Liver (tissue), 9 donors: ENCODE measurements around the gene ZNF710. TPM values are rescaled to one million over a fixed set of nuclear protein-coding genes. Genes with fewer than 3 reads are reported as not detected.

Source experiments
- DNase-seq: peaks from one replicate; pipeline ENCODE4 v3.0.0-alpha.2; 2017; ENCODE audit warnings: low spot score
- H3K27ac ChIP-seq, 2 donors: one replicate each; pipeline ENCODE4 v1.7.0; 2013; ENCODE audit warnings: inconsistent platforms in 2 of 2, low read length in 2 of 2, control low read depth in 1 of 2, low read depth in 1 of 2, mild to moderate bottlenecking in 1 of 2
- H3K27me3 ChIP-seq, 4 donors: one replicate each; pipeline versions ENCODE4 v1.6.1 to v1.7.0; 2013; ENCODE audit warnings: low read length in 3 of 4, inconsistent platforms in 1 of 4, mild to moderate bottlenecking in 1 of 4, moderate library complexity in 1 of 4; ENCODE audit not compliant: control insufficient read depth in 4 of 4, insufficient read depth in 4 of 4
- H3K36me3 ChIP-seq, 4 donors: one replicate each; pipeline versions ENCODE4 v1.6.1 to v1.7.0; 2013; ENCODE audit warnings: low read length in 3 of 4, mild to moderate bottlenecking in 3 of 4, low read depth in 1 of 4, moderate library complexity in 1 of 4; ENCODE audit not compliant: control insufficient read depth in 4 of 4, insufficient read depth in 3 of 4
- H3K4me1 ChIP-seq, 4 donors: one replicate each; pipeline versions ENCODE4 v1.6.1 to v1.7.0; 2013; ENCODE audit warnings: low read length in 3 of 4, mild to moderate bottlenecking in 3 of 4, moderate library complexity in 1 of 4; ENCODE audit not compliant: control insufficient read depth in 4 of 4, insufficient read depth in 4 of 4
- H3K4me3 ChIP-seq, 3 donors: one replicate each; pipeline versions ENCODE4 v1.6.1 to v1.7.0; 2013; ENCODE audit warnings: low read length in 3 of 3, control low read depth in 1 of 3, low read depth in 1 of 3, mild to moderate bottlenecking in 1 of 3
- H3K9ac ChIP-seq, 2 donors: one replicate each; pipeline ENCODE4 v1.7.0; 2013; ENCODE audit warnings: low read length in 2 of 2, mild to moderate bottlenecking in 2 of 2, moderate library complexity in 2 of 2, control low read depth in 1 of 2, low read depth in 1 of 2
- H3K9me3 ChIP-seq, 4 donors: one replicate each; pipeline versions ENCODE4 v1.6.1 to v1.7.0; 2013; ENCODE audit warnings: low read length in 3 of 4; ENCODE audit not compliant: control insufficient read depth in 4 of 4
- ATF3 ChIP-seq: IDR thresholded peaks from 2 replicates; pipeline ENCODE4 v1.6.1; 2016; ENCODE audit warnings: antibody characterized with exemption
- EGR1 ChIP-seq, 2 donors: IDR thresholded peaks; 2 replicates each; pipeline ENCODE4 v1.6.1; 2016 to 2018; ENCODE audit warnings: antibody characterized with exemption in 2 of 2, low read depth in 2 of 2
- FOXA1 ChIP-seq: IDR thresholded peaks from 2 replicates; pipeline ENCODE4 v1.6.1; 2016; ENCODE audit warnings: antibody characterized with exemption
- FOXA2 ChIP-seq: IDR thresholded peaks from 2 replicates; pipeline ENCODE4 v1.6.1; 2016; ENCODE audit warnings: antibody characterized with exemption
- GABPA ChIP-seq, 2 donors: IDR thresholded peaks in 1 of 2; conservative IDR thresholded peaks in 1 of 2; 2 replicates each; pipeline ENCODE4 v1.6.1; 2016; ENCODE audit warnings: antibody characterized with exemption in 2 of 2, mild to moderate bottlenecking in 1 of 2, moderate library complexity in 1 of 2
- HNF4A ChIP-seq, 2 donors: conservative IDR thresholded peaks; 2 replicates each; pipeline ENCODE4 v1.6.1; 2016; ENCODE audit warnings: antibody characterized with exemption in 2 of 2, mild to moderate bottlenecking in 2 of 2
- HNF4G ChIP-seq: IDR thresholded peaks from 2 replicates; pipeline ENCODE4 v1.6.1; 2016; ENCODE audit warnings: antibody characterized with exemption
- JUND ChIP-seq, 2 donors: IDR thresholded peaks; 2 replicates each; pipeline ENCODE4 v1.6.1; 2016; ENCODE audit warnings: antibody characterized with exemption in 2 of 2
- MAX ChIP-seq: IDR thresholded peaks from 2 replicates; pipeline ENCODE4 v1.6.1; 2016; ENCODE audit warnings: antibody characterized with exemption
- NR2F2 ChIP-seq: IDR thresholded peaks from 2 replicates; pipeline ENCODE4 v1.6.1; 2016; ENCODE audit warnings: antibody characterized with exemption
- RAD21 ChIP-seq, 2 donors: IDR thresholded peaks; 2 replicates each; pipeline ENCODE4 v1.6.1; 2016; ENCODE audit warnings: antibody characterized with exemption in 2 of 2, mild to moderate bottlenecking in 2 of 2
- RXRA ChIP-seq, 2 donors: IDR thresholded peaks; 2 replicates each; pipeline ENCODE4 v1.6.1; 2017 to 2018; ENCODE audit warnings: antibody characterized with exemption in 2 of 2, mild to moderate bottlenecking in 1 of 2
- SP1 ChIP-seq: IDR thresholded peaks from 2 replicates; pipeline ENCODE4 v1.6.1; 2018; ENCODE audit warnings: antibody characterized with exemption, mild to moderate bottlenecking
- TAF1 ChIP-seq: conservative IDR thresholded peaks from 2 replicates; pipeline ENCODE4 v1.6.1; 2016; ENCODE audit warnings: antibody characterized with exemption, mild to moderate bottlenecking
- YY1 ChIP-seq: IDR thresholded peaks from 2 replicates; pipeline ENCODE4 v1.6.1; 2016; ENCODE audit warnings: antibody characterized with exemption, mild to moderate bottlenecking
- ZBTB33 ChIP-seq: IDR thresholded peaks from 2 replicates; pipeline ENCODE4 v1.6.1; 2016; ENCODE audit warnings: antibody characterized with exemption
- WGBS: extraction: QIAGEN DNeasy Blood & Tissue Kit; methylation state at CpG from one replicate; pipeline ENCODE4 v1.1.7; 2013; 5-methylcytosine and 5-hydroxymethylcytosine counted together
- polyA plus RNA-seq, 2 donors: library from polyadenylated mRNA; stranded (reverse) in 1 of 2; unstranded in 1 of 2; fragments of 200-250 nt in 1 of 2; fragments of >200 nt in 1 of 2; fragmentation: Nextera tagmentation in 1 of 2; extraction: Ambion mirVana in 1 of 2; gene quantifications; one replicate each; pipeline versions ENCODE4 v1.2.1 to v1.2.3, GENCODE V29; 2013 to 2015
- total RNA-seq, 2 donors: library from RNA; depleted of rRNA; stranded (reverse); fragments of >200 nt; gene quantifications; one replicate each; pipeline ENCODE4 v1.2.3, GENCODE V29; 2014
- TF ChIP-seq, protein P1 (sequence below): IDR thresholded peaks from 2 replicates; pipeline ENCODE4 v1.6.1; 2016; ENCODE audit warnings: antibody characterized with exemption, mild to moderate bottlenecking
- TF ChIP-seq, protein P2 (sequence below): fragments of 150-350 bp; IDR thresholded peaks from 2 replicates; pipeline ENCODE4 v1.5.1; 2017; ENCODE audit warnings: improper control_type of control experiment, low read depth, low read length; ENCODE audit not compliant: missing input control
- donor health status: healthy.
- donor health status: healthy.
- donor health status: healthy.
- donor health status: healthy.
- donor health status: healthy.

ZNF710 gene
- total and polyA plus RNA-seq, 4 donors, result 1.9 to 15.3 (median 5.4) TPM

DNA sequence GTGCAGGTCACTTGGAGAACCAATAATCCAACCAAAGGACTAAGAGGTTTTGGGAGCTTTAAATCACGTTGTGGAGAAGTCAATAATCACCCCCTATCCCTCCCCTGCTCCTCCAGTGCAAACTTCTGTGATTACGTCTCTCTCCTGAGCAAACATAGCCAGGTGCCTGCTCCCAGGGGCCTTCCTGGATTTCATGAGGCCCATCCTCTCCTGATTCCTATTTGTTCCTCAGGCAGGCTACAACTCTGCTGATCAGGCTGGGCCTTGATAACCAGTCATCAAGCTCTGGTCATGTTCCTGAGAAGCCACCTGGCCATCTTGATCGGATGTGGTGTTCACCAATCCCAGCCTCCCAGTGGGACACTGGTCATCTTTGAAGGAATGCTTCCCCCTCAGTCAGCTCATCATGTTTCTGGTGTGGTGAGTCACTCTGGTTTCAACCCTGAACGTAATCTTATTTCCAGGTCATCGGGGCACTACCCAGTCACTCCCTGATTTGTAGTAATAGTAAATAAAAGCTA is 2.9 kb upstream of the ZNF710 start (continued):
- TF ChIP-seq, protein P1, sequence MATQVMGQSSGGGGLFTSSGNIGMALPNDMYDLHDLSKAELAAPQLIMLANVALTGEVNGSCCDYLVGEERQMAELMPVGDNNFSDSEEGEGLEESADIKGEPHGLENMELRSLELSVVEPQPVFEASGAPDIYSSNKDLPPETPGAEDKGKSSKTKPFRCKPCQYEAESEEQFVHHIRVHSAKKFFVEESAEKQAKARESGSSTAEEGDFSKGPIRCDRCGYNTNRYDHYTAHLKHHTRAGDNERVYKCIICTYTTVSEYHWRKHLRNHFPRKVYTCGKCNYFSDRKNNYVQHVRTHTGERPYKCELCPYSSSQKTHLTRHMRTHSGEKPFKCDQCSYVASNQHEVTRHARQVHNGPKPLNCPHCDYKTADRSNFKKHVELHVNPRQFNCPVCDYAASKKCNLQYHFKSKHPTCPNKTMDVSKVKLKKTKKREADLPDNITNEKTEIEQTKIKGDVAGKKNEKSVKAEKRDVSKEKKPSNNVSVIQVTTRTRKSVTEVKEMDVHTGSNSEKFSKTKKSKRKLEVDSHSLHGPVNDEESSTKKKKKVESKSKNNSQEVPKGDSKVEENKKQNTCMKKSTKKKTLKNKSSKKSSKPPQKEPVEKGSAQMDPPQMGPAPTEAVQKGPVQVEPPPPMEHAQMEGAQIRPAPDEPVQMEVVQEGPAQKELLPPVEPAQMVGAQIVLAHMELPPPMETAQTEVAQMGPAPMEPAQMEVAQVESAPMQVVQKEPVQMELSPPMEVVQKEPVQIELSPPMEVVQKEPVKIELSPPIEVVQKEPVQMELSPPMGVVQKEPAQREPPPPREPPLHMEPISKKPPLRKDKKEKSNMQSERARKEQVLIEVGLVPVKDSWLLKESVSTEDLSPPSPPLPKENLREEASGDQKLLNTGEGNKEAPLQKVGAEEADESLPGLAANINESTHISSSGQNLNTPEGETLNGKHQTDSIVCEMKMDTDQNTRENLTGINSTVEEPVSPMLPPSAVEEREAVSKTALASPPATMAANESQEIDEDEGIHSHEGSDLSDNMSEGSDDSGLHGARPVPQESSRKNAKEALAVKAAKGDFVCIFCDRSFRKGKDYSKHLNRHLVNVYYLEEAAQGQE, result no peak
- TF ChIP-seq EGR1 (IDR thresholded peaks at IDR 0.05; ENCODE audit: low read depth in 2 of 2) (no peak), NR2F2 (no peak), TAF1 (no peak)

- peak overlapping the region in 1 of 2 donors; percentile 5 for H3K27ac ChIP-seq
- peaks cover 3 to 7% (median 6%) of the 10 kb centered on the region in 4 donors for H3K4me1 ChIP-seq
- DNase-seq, result no peak
- no peaks in the 10 kb centered on the region for H3K36me3 ChIP-seq
- H3K9ac ChIP-seq, result no peak overlapping the region
- no peak overlapping the region for H3K4me3 ChIP-seq
- WGBS, result 74% methylated on average over 12 of the region's 12 CpGs
- H3K9me3 ChIP-seq, result no peaks in the 10 kb centered on the region
- no peaks in the 10 kb centered on the region for H3K27me3 ChIP-seq
- TF ChIP-seq YY1 (no peak), JUND (IDR thresholded peaks at IDR 0.05) (no peak), HNF4A (conservative IDR thresholded peaks at IDR 0.05) (no peak), RXRA (IDR thresholded peaks at IDR 0.05) (no peak), FOXA2 (no peak), EGR1 (IDR thresholded peaks at IDR 0.05; ENCODE audit: low read depth in 2 of 2) (no peak), ZBTB33 (no peak), RAD21 (IDR thresholded peaks at IDR 0.05) (no peak), SP1 (no peak), NR2F2 (no peak), GABPA (IDR thresholded peaks at IDR 0.05 in 1 of 2, conservative IDR thresholded peaks at IDR 0.05 in 1 of 2) (no peak), MAX (no peak), TAF1 (no peak), HNF4G (no peak), ATF3 (no peak), FOXA1 (no peak)
- TF ChIP-seq, protein P2, sequence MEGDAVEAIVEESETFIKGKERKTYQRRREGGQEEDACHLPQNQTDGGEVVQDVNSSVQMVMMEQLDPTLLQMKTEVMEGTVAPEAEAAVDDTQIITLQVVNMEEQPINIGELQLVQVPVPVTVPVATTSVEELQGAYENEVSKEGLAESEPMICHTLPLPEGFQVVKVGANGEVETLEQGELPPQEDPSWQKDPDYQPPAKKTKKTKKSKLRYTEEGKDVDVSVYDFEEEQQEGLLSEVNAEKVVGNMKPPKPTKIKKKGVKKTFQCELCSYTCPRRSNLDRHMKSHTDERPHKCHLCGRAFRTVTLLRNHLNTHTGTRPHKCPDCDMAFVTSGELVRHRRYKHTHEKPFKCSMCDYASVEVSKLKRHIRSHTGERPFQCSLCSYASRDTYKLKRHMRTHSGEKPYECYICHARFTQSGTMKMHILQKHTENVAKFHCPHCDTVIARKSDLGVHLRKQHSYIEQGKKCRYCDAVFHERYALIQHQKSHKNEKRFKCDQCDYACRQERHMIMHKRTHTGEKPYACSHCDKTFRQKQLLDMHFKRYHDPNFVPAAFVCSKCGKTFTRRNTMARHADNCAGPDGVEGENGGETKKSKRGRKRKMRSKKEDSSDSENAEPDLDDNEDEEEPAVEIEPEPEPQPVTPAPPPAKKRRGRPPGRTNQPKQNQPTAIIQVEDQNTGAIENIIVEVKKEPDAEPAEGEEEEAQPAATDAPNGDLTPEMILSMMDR, result no peak
- TF ChIP-seq, protein P1, result no peak
These were observed 2.0 kb upstream of the ZNF710 start for GRCh38 chr15:89998923-89999675.
